Neuronal stem cell (in vitro differentiated cells): ENCODE data around the gene CCDC57.
A peak's percentile ranks its signal among the peaks of the same experiment; 100 is the strongest.

Experiments
- DNase-seq: peaks from one replicate; pipeline ENCODE4 v3.0.0-alpha.2; 2013; ENCODE audit warnings: low spot score
- H2AFZ ChIP-seq: one replicate; pipeline ENCODE4 v1.6.1; 2013; ENCODE audit warnings: mild to moderate bottlenecking, low read length, inconsistent platforms
- H2AK5ac ChIP-seq: 2 replicates; pipeline ENCODE4 v1.6.1; 2013; ENCODE audit warnings: low read depth, mild to moderate bottlenecking, inconsistent platforms, low read length, moderate library complexity, mixed read lengths
- H2BK120ac ChIP-seq: 2 replicates; pipeline ENCODE4 v1.6.1; 2013; ENCODE audit warnings: low read depth, mild to moderate bottlenecking, inconsistent platforms, low read length, moderate library complexity, mixed read lengths
- H2BK12ac ChIP-seq: one replicate; pipeline ENCODE4 v1.6.1; 2013; ENCODE audit warnings: low read length, inconsistent platforms
- H2BK15ac ChIP-seq: 2 replicates; pipeline ENCODE4 v1.6.1; 2013; ENCODE audit warnings: mild to moderate bottlenecking, low read length, inconsistent platforms, mixed read lengths
- H2BK5ac ChIP-seq: one replicate; pipeline ENCODE4 v1.6.1; 2013; ENCODE audit warnings: inconsistent platforms, mild to moderate bottlenecking, low read length, moderate library complexity
- H3K14ac ChIP-seq: one replicate; pipeline ENCODE4 v1.6.1; 2013; ENCODE audit warnings: low read length, inconsistent platforms
- H3K18ac ChIP-seq: 2 replicates; pipeline ENCODE4 v1.6.1; 2013; ENCODE audit warnings: low read length, inconsistent platforms
- H3K23ac ChIP-seq: 2 replicates; pipeline ENCODE4 v1.6.1; 2013; ENCODE audit warnings: low read depth, mild to moderate bottlenecking, mixed read lengths, low read length, inconsistent platforms; ENCODE audit not compliant: poor library complexity
- H3K27ac ChIP-seq: replicated peaks from 3 replicates; pipeline ENCODE4 v1.5.1; 2013; ENCODE audit warnings: low read length, inconsistent platforms
- H3K27me3 ChIP-seq, 3 experiments: 2 replicates each; pipeline ENCODE4 v1.6.1; 2013; ENCODE audit warnings: low read length in 3 of 3, mild to moderate bottlenecking in 2 of 3, inconsistent platforms in 1 of 3, low read depth in 1 of 3, mixed read lengths in 1 of 3, moderate library complexity in 1 of 3; ENCODE audit not compliant: control insufficient read depth in 3 of 3, insufficient read depth in 3 of 3
- H3K36me3 ChIP-seq, 2 donors: replicated peaks in 1 of 2; 2 replicates each; pipeline ENCODE4 v1.6.1; 2013; ENCODE audit warnings: low read length in 2 of 2; ENCODE audit not compliant: control insufficient read depth in 2 of 2, insufficient read depth in 2 of 2
- H3K4ac ChIP-seq: 2 replicates; pipeline ENCODE4 v1.6.1; 2013; ENCODE audit warnings: inconsistent platforms, mild to moderate bottlenecking, low read length, moderate library complexity
- H3K4me1 ChIP-seq, 2 donors: 1 replicate in 1 of 2; 2 replicates in 1 of 2; pipeline ENCODE4 v1.6.1; 2013; ENCODE audit warnings: low read length in 2 of 2, low read depth in 1 of 2; ENCODE audit not compliant: control insufficient read depth in 2 of 2, insufficient read depth in 1 of 2
- H3K4me2 ChIP-seq: one replicate; pipeline ENCODE4 v1.6.1; 2013; ENCODE audit warnings: mild to moderate bottlenecking, low read length, inconsistent platforms; ENCODE audit not compliant: insufficient read depth, poor library complexity, severe bottlenecking
- H3K4me3 ChIP-seq, 2 donors: 2 replicates each; pipeline ENCODE4 v1.5.1; 2013; ENCODE audit warnings: low read length in 2 of 2, mild to moderate bottlenecking in 2 of 2, inconsistent platforms in 1 of 2, moderate library complexity in 1 of 2
- H3K79me1 ChIP-seq: one replicate; pipeline ENCODE4 v1.6.1; 2013; ENCODE audit warnings: low read depth, mild to moderate bottlenecking, inconsistent platforms, low read length, moderate library complexity
- H3K9ac ChIP-seq: one replicate; pipeline ENCODE4 v1.6.1; 2013; ENCODE audit warnings: mild to moderate bottlenecking, low read depth, low read length, inconsistent platforms; ENCODE audit not compliant: poor library complexity
- H3K9me3 ChIP-seq, 2 donors: replicated peaks in 1 of 2; 2 replicates each; pipeline versions ENCODE3 to v1.6.1; 2013; ENCODE audit warnings: low read length in 2 of 2, mild to moderate bottlenecking in 2 of 2, inconsistent platforms in 1 of 2, low read depth in 1 of 2, mixed read lengths in 1 of 2, moderate library complexity in 1 of 2; ENCODE audit not compliant: control insufficient read depth in 2 of 2, insufficient read depth in 1 of 2
- H4K8ac ChIP-seq: one replicate; pipeline ENCODE4 v1.6.1; 2013; ENCODE audit warnings: low read depth, mild to moderate bottlenecking, inconsistent platforms, low read length, moderate library complexity
- H4K91ac ChIP-seq: one replicate; pipeline ENCODE4 v1.6.1; 2013; ENCODE audit warnings: low read length, low read depth, mild to moderate bottlenecking, inconsistent platforms; ENCODE audit not compliant: poor library complexity
- WGBS, 2 donors: extraction: QIAGEN DNeasy Blood & Tissue Kit; methylation state at CpG; one replicate each; pipeline ENCODE4 v1.1.7; 2013; ENCODE audit warnings: missing lambda C conversion rate in 2 of 2, mixed read lengths in 1 of 2; ENCODE audit not compliant: insufficient read length in 2 of 2, insufficient replicate concordance in 1 of 2; ENCODE audit errors: extremely low coverage in 2 of 2; 5-methylcytosine and 5-hydroxymethylcytosine counted together

CCDC57 gene

GRCh38 chr17:82089723-82090548 is 122.7 kb downstream of the CCDC57 start:
- DNase-seq, result no peak
- Histone ChIP-seq H3K4me3 (no peak overlapping the region), H3K4me2 (no peak overlapping the region), H3K4me1 (peaks cover 0 to 3% of the 10 kb centered on the region in 2 donors), H3K18ac (no peak overlapping the region), H3K79me1 (peaks cover 64% of the 10 kb centered on the region), H3K4ac (no peak overlapping the region), H2AK5ac (no peak overlapping the region), H4K8ac (no peak overlapping the region), H3K14ac (no peak overlapping the region), H2BK120ac (no peak overlapping the region), H3K36me3 (peaks cover 86 to 99% of the 10 kb centered on the region in 2 donors), H2BK5ac (no peak overlapping the region), H2AFZ (no peak overlapping the region), H2BK12ac (no peak overlapping the region), H4K91ac (no peak overlapping the region), H2BK15ac (no peak overlapping the region), H3K27ac (no peak overlapping the region), H3K9me3 (no peaks in the 10 kb centered on the region), H3K9ac (peak overlapping the region; percentile 60), H3K23ac (peak overlapping the region; percentile 80), H3K27me3 (no peaks in the 10 kb centered on the region)
- no CpG with 5 or more reads among the region's 29 CpGs for WGBS, 2 donors

- Histone ChIP-seq H2BK12ac (no peak overlapping the region), H3K23ac (peak overlapping the region; percentile 85), H3K79me1 (peaks cover 69% of the 10 kb centered on the region), H4K8ac (peak overlapping the region; percentile 17), H3K4me1 (peaks cover 0 to 2% of the 10 kb centered on the region in 2 donors), H3K9ac (peak overlapping the region; percentile 44), H3K9me3 (no peaks in the 10 kb centered on the region), H3K4me3 (no peak overlapping the region), H3K27me3 (no peaks in the 10 kb centered on the region), H3K4ac (no peak overlapping the region), H3K36me3 (peaks cover 91 to 100% of the 10 kb centered on the region in 2 donors), H2AK5ac (no peak overlapping the region), H3K14ac (no peak overlapping the region), H4K91ac (no peak overlapping the region), H2BK5ac (no peak overlapping the region), H2BK120ac (no peak overlapping the region), H2BK15ac (no peak overlapping the region), H3K27ac (no peak overlapping the region), H3K4me2 (no peak overlapping the region), H2AFZ (no peak overlapping the region), H3K18ac (no peak overlapping the region)
- DNase-seq, result no peak
- no CpG with 5 or more reads among the region's 47 CpGs for WGBS, 2 donors
Measured at GRCh38 chr17:82088838-82089722, 123.6 kb downstream of the CCDC57 start.

GRCh38 chr17:82087961-82088837 is 124.4 kb downstream of the CCDC57 start:
- H3K4me1 ChIP-seq, result peaks cover 0 to under 1% of the 10 kb centered on the region in 2 donors
- no peak overlapping the region for H2AK5ac ChIP-seq
- no peaks in the 10 kb centered on the region for H3K27me3 ChIP-seq
- peak overlapping the region; percentile 34 for H3K23ac ChIP-seq
- H3K4ac ChIP-seq, result no peak overlapping the region
- H2BK5ac ChIP-seq, result no peak overlapping the region
- no peak overlapping the region for H3K4me3 ChIP-seq
- no peak overlapping the region for H4K8ac ChIP-seq
- peaks cover 92 to 100% of the 10 kb centered on the region in 2 donors for H3K36me3 ChIP-seq
- WGBS, 2 donors, result no CpG with 5 or more reads among the region's 48 CpGs
- peak overlapping the region; percentile 44 for H3K9ac ChIP-seq
- no peak overlapping the region for H3K4me2 ChIP-seq
- H3K27ac ChIP-seq, result no peak overlapping the region
- H3K14ac ChIP-seq, result no peak overlapping the region
- H3K9me3 ChIP-seq, result no peaks in the 10 kb centered on the region
- H3K18ac ChIP-seq, result no peak overlapping the region
- H2BK15ac ChIP-seq, result no peak overlapping the region
- no peak overlapping the region for H2BK12ac ChIP-seq
- no peak overlapping the region for H2AFZ ChIP-seq
- no peak overlapping the region for H4K91ac ChIP-seq
- peaks cover 73% of the 10 kb centered on the region for H3K79me1 ChIP-seq
- no peak overlapping the region for H2BK120ac ChIP-seq
- DNase-seq, result no peak
